Glomerular endothelial cell (primary cell): ENCODE results near the gene PPP5C. TPM values are rescaled to one million over a fixed set of nuclear protein-coding genes. Genes with fewer than 3 reads are reported as not detected.
"Not testable (repeated sequence)": the region's sequence is repeated elsewhere in the genome, so short reads cannot be mapped to it uniquely, and the experiment has no call there.

Experiments used
- DNase-seq: peaks from one replicate; pipeline ENCODE4 v3.0.0-alpha.2; 2011; ENCODE audit warnings: low read depth, low spot score; ENCODE audit errors: extremely low read depth
- total RNA-seq: library from RNA; depleted of rRNA; stranded (reverse); fragments of >200 nt; gene quantifications from 2 replicates; pipeline ENCODE4 v1.2.3, GENCODE V29; 2015

The PPP5C gene
- total RNA-seq, 1 donor from 2014 or later: 118 TPM

DNA sequence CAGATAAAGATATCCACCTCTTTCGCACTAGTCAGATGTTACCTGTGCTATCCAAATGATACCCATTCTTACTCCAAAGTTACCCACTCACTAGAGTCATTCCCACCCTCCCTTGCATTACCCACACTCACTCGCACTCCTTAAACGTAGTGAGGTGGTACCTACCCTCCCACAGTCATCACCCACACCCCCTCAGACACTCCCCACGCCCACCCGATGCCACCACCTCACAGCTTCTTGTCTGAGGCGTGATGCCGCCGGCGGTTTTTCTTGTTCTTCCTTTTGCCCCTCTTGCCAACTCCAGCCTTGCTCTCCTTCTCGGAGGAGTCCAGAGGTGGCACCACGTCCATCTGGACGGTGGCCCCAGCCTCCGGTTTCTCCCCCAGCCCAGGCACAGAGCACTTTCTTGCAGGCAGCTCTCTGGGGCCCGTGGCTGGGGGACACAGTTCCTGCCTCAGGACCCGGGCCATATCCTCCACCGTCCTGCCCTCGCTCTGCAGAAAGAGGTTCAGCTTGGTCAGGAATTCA lies 80.7 kb downstream of the PPP5C start:
- DNase-seq: no peak

DNA sequence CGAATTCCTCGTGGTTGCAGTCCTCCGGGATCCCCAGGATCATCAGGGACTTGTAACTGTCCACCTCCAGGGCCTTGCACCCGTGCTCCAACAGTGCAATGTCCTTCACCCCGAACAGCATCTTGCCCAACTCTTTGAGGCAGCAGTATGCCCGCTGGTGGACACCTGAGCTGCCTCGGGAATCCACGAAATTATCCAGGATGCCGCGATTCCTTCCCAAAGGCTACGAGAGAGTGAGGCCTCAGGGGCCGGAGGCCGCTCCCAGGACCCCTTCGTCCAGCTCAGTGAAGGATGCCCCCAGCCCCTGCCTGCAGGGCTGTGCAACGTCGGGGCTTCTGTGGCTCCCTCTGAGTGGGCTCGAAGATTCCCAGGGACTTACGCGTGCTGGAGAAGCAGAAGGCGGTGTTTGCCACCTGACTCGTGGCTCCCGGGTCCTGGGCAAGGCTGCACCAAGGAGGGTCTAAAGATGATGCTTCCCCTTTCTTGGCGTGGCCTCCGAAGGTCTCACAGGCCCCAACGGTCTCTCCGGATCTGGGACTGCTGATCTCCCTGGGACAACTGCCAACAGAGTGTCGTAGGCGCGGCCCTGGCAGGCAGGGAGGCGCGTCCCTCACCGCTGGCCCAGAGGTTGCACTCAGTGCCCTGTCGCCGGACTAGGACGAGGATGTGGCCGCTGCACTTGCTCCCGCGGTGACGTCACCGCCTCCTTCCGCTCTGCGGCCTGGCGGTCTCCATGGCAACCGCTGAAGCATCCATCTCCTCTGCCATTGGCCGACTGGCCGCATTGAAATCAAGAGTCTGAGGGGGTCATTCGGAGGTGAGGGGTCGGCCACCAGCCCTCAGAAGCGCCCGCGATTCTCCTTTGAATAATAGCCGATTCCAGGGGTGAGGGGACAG lies 81.6 kb downstream of the PPP5C start, which contains the start of gene PNMA8C:
Gene PNMA8C (minus strand): TSS at position 698 of the 897 bp plus-strand sequence. CDS start 577 bp downstream, at position 121.
- no peak for DNase-seq

DNA sequence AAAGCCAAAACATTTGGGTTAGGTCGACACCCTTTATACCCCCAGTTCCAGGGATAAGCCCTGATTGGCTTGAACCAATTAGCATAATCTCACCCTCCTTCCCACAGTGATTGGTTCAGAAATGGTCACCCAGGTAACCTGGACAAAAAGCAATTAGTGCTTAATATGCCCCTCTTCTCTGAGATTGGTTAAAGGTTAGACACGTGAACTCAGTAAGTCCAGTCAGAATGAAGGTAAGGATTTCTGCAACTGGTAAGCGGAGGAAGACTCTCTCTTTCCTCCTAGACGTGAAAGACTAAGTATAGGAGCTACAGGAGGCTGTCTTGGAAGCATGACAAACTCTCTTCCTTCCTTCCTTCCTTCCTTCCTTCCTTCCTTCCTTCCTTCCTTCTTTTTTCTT lies 83.1 kb downstream of the PPP5C start:
- DNase-seq: no peak

DNA sequence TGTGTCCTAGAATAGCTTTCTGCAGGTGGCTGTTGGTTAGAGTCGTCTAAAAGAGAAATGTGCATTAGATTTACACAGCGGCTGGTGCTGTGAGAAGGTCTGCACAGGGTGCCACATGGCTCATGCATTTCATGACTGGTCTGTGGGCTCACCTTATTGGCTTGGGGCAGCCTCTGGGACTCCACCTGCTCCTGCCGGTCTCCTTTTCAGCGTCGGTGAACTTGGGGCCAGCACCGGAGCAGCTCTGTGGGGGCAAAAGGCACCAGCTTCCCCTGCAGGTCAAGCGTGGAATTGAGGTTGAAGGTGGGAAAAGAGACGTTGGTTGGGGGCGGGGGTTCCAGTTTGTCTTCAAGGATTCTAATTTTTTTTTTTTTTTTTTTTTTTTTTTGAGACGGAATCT lies 84.9 kb downstream of the PPP5C start:
- no peak for DNase-seq

- DNase-seq: not testable (repeated sequence)
Measured at GRCh38 chr19:46433470-46433869, 86.6 kb downstream of the PPP5C start.

DNA sequence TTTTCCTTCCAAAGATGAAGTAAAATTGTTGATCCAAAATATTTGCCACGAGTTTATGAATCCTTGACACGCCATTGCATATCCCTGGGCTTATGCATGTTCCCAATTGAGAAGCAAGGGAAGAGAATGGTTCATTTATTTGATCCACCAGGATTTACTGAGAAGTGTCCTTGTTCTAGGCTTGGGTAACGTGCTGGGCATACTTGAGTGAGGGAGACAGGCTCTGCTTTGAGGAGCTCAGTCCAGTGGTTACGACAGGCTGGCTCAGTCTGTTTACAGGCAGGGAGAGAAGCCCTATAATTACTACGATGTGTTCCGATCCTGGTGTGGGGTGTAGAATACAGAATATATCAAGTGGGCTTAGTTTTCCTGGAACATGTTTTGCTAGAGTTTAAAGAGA lies 88.1 kb downstream of the PPP5C start:
- no peak for DNase-seq

DNA sequence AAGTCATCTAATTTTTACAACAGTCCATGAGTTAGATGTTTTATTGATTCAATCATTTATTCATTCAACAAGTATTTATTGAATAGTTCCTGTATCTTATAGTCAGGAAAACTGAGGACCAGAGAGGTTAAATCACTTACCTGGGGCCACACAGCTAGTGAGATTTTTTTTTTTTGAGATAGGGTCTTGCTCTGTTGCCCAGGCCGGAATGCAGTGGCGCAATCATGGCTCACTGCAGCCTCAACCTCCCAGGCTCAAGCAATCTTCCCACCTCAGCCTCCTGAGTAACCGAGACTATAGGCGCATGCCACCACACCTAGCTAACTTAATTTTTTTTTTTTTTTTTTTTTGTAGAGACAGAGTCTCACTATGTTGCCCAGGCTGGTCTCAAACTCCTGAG lies 88.8 kb downstream of the PPP5C start:
- DNase-seq: not testable (repeated sequence)

Other genes with a start within 250 kb of the PPP5C start
- gene IGFL3, start 222.4 kb upstream of the PPP5C start, total RNA-seq: not detected in 2 replicates
- gene IGFL2, start 198.8 kb upstream of the PPP5C start, total RNA-seq: not detected in 2 replicates
- not detected in 2 replicates for gene IGFL1, start 117.3 kb upstream of the PPP5C start, total RNA-seq
- gene HIF3A, start 50.0 kb upstream of the PPP5C start, total RNA-seq: 7.5 and 20.6 TPM in 2 replicates
- gene CCDC8, start 66.5 kb downstream of the PPP5C start, total RNA-seq: 3.3 and 4.5 TPM in 2 replicates
- not detected in 2 replicates for gene PNMA8C, start 81.8 kb downstream of the PPP5C start, total RNA-seq
- gene PNMA8A, start 124.5 kb downstream of the PPP5C start, total RNA-seq: 0.53 and 3.3 TPM in 2 replicates
- gene PNMA8B, start 148.8 kb downstream of the PPP5C start, total RNA-seq: 0.18 and 0.29 TPM in 2 replicates